GM19438 (cell line): ENCODE results near the gene HOXD9.

Experiments used
- ATAC-seq: cut with Tn5 transposase; IDR thresholded peaks from one replicate; pipeline ENCODE4 v1.9.1; 2021; ENCODE audit warnings: low read depth; ENCODE audit not compliant: unreplicated experiment

The HOXD9 gene

GRCh38 chr2:176123411-176124109 lies 1.0 kb downstream of the HOXD9 start:
- no peak for ATAC-seq

- ATAC-seq = no peak
These were observed 1.8 kb downstream of the HOXD9 start for GRCh38 chr2:176124110-176124946.

GRCh38 chr2:176124947-176125771 lies 2.6 kb downstream of the HOXD9 start:
- ATAC-seq = no peak

GRCh38 chr2:176125772-176126054 lies 3.2 kb downstream of the HOXD9 start:
- ATAC-seq = no peak

GRCh38 chr2:176126929-176127773 lies 4.6 kb downstream of the HOXD9 start:
- ATAC-seq = no peak

GRCh38 chr2:176127774-176128072 lies 5.2 kb downstream of the HOXD9 start:
- no peak for ATAC-seq

GRCh38 chr2:176128172-176128981 lies 5.9 kb downstream of the HOXD9 start:
- ATAC-seq = no peak

GRCh38 chr2:176128982-176129796 lies 6.7 kb downstream of the HOXD9 start, which contains the start of gene HOXD8:
Gene HOXD8 (plus strand): TSS chr2:176129705. CDS start chr2:176130367, 662 bp downstream.
- no peak for ATAC-seq

- no peak for ATAC-seq
These were observed 7.3 kb downstream of the HOXD9 start for GRCh38 chr2:176129813-176130146.

GRCh38 chr2:176130147-176130956 lies 7.8 kb downstream of the HOXD9 start:
- no peak for ATAC-seq

GRCh38 chr2:176130957-176131847 lies 8.7 kb downstream of the HOXD9 start:
- ATAC-seq = no peak

GRCh38 chr2:176131848-176132158 lies 9.3 kb downstream of the HOXD9 start:
- no peak for ATAC-seq

- ATAC-seq = no peak
These were observed 10.0 kb downstream of the HOXD9 start for GRCh38 chr2:176132205-176133171.

- ATAC-seq = no peak
These were observed 10.9 kb downstream of the HOXD9 start for GRCh38 chr2:176133389-176133788.

GRCh38 chr2:176134035-176134434 lies 11.5 kb downstream of the HOXD9 start:
- no peak for ATAC-seq

GRCh38 chr2:176135035-176135440 lies 12.5 kb downstream of the HOXD9 start:
- ATAC-seq = no peak
